Esophagus (tissue), 2 donors: Measurements from ENCODE around the gene BAIAP2L1. TPM values are rescaled to one million over a fixed set of nuclear protein-coding genes. Genes with fewer than 3 reads are reported as not detected.

Experiments
- H3K27ac ChIP-seq, 2 donors: one replicate each; pipeline ENCODE4 v1.5.1; 2013; ENCODE audit warnings: low read depth in 2 of 2, mild to moderate bottlenecking in 2 of 2, inconsistent platforms in 1 of 2, low read length in 1 of 2, moderate library complexity in 1 of 2
- H3K27me3 ChIP-seq, 2 donors: one replicate each; pipeline ENCODE4 v1.6.1; 2013; ENCODE audit warnings: low read length in 2 of 2, control low read depth in 1 of 2, mild to moderate bottlenecking in 1 of 2; ENCODE audit not compliant: insufficient read depth in 2 of 2, control insufficient read depth in 1 of 2
- H3K36me3 ChIP-seq, 2 donors: one replicate each; pipeline ENCODE4 v1.6.1; 2013; ENCODE audit warnings: low read length in 1 of 2; ENCODE audit not compliant: control insufficient read depth in 2 of 2, insufficient read depth in 2 of 2
- H3K4me1 ChIP-seq, 2 donors: one replicate each; pipeline ENCODE4 v1.6.1; 2013; ENCODE audit warnings: low read length in 1 of 2; ENCODE audit not compliant: control insufficient read depth in 2 of 2, insufficient read depth in 2 of 2
- H3K4me3 ChIP-seq, 2 donors: one replicate each; pipeline ENCODE4 v1.5.1; 2013; ENCODE audit warnings: low read length in 2 of 2, mild to moderate bottlenecking in 2 of 2, low read depth in 1 of 2, moderate library complexity in 1 of 2
- H3K9me3 ChIP-seq, 2 donors: one replicate each; pipeline ENCODE4 v1.6.1; 2013; ENCODE audit warnings: mild to moderate bottlenecking in 2 of 2, low read depth in 1 of 2, low read length in 1 of 2, moderate library complexity in 1 of 2; ENCODE audit not compliant: control insufficient read depth in 2 of 2, insufficient read depth in 1 of 2
- WGBS, 2 donors: extraction: QIAGEN DNeasy Blood & Tissue Kit; methylation state at CpG; one replicate each; pipeline ENCODE4 v1.1.7; 2013; 5-methylcytosine and 5-hydroxymethylcytosine counted together
- polyA plus RNA-seq, 2 donors: library from polyadenylated mRNA; stranded (reverse); fragments of 200-250 nt; gene quantifications; one replicate each; pipeline ENCODE4 v1.2.3, GENCODE V29; 2013
- donor health status: healthy with polysubstance abuse.
- donor health status: Bipolar disorder and iron deficiency.

The BAIAP2L1 gene
- polyA plus RNA-seq, 2 donors, result 20.0 to 23.1 TPM

DNA sequence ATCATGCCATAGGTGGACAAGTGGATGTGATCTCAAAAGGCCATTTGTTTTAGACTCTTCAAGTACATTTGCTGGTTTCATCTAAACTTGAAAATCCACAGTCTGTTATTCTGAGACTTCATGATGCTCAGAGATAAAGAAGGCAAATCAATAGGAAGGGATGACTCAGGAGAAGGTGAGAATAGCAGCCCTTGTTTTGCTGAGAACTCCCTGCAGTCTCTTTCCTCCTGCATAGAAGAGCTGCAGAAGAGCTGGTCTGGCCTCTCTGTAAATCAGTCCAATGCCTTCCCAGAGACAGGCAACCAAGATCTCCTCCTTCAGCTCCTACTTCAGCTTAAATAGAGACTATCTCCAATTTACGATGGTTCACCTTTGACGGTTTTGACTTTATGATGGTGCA, 4.0 kb upstream of the BAIAP2L1 start:
- 84 to 90% methylated on average over 2 of the region's 2 CpGs for WGBS, 2 donors
- H3K9me3 ChIP-seq, result no peaks in the 10 kb centered on the region
- H3K4me3 ChIP-seq, result no peak overlapping the region

DNA sequence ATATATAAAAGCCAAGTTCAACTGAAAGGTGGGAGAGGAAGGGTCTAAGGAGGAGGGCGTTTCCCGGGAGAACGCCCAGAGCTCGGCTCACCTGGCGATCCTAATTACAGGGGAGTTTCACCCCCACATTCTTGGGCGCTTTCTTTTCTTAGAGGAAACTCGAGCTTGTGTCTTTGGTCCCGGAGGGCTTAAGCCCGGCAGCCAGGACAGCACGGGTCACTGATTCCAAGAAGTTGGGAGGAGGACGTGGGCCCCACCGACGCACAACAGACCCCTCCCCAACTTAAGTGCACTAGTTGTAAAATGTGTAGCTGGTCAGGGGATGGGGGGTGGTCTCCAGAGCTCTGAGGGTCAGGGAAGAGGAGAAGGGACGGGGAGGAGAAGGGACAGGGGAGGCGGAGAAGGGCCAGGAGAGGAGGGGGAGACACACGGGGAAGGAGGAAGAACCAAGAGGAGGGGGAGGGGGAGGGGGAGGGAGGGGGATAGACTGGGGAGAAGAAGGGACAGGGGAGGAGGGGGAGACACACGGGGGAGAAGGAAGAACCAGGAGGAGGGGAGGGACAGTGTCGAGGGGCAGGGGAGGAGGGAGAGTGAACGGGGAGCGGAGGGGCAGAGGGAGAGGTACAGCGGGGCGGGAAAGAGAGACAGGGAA, 874 bp downstream of the BAIAP2L1 start:
- peak overlapping the region; percentile 73 to 76 for H3K27ac ChIP-seq
- no peaks in the 10 kb centered on the region for H3K9me3 ChIP-seq
- peaks cover 0 to 4% of the 10 kb centered on the region in 2 donors for H3K4me1 ChIP-seq
- WGBS, 2 donors, result 8 to 11% methylated on average over 19 to 20 of the region's 22 CpGs
- H3K4me3 ChIP-seq, result peak overlapping the region; percentile 78
- H3K27me3 ChIP-seq, result peaks cover 0 to 2% of the 10 kb centered on the region in 2 donors
- H3K36me3 ChIP-seq, result no peaks in the 10 kb centered on the region

More for the DNA sequence above, 4.0 kb upstream of the BAIAP2L1 start:
- peaks cover 0 to 2% of the 10 kb centered on the region in 2 donors for H3K27me3 ChIP-seq
- peaks cover 0 to 4% of the 10 kb centered on the region in 2 donors for H3K4me1 ChIP-seq
- H3K27ac ChIP-seq, result no peak overlapping the region
- no peaks in the 10 kb centered on the region for H3K36me3 ChIP-seq

DNA sequence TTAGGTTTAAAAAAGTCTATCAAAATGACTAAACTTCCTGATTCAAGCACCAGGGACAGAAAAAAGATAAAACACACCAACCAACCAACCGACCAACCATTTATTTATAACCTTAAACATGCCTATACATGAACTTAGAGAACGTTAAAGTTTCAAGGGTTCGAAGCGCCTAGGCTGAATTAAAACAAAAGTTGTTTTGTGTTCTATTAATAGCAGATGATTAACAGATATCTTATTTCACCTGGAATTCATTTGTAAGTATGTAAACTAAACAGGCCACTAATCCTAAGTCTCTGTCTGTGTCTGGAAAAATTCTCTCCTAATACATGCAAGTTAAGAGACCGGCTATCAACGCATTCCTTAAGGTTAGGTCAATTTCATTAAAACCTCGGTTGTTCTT, 1.4 kb downstream of the BAIAP2L1 start:
- Histone ChIP-seq H3K27me3 (peaks cover 0 to 2% of the 10 kb centered on the region in 2 donors), H3K36me3 (no peaks in the 10 kb centered on the region), H3K4me3 (peak overlapping the region; percentile 78), H3K4me1 (peaks cover 0 to 4% of the 10 kb centered on the region in 2 donors), H3K27ac (peak overlapping the region in 1 of 2 donors; percentile 70), H3K9me3 (no peaks in the 10 kb centered on the region)
- 20 to 21% methylated on average over 7 of the region's 7 CpGs for WGBS, 2 donors

DNA sequence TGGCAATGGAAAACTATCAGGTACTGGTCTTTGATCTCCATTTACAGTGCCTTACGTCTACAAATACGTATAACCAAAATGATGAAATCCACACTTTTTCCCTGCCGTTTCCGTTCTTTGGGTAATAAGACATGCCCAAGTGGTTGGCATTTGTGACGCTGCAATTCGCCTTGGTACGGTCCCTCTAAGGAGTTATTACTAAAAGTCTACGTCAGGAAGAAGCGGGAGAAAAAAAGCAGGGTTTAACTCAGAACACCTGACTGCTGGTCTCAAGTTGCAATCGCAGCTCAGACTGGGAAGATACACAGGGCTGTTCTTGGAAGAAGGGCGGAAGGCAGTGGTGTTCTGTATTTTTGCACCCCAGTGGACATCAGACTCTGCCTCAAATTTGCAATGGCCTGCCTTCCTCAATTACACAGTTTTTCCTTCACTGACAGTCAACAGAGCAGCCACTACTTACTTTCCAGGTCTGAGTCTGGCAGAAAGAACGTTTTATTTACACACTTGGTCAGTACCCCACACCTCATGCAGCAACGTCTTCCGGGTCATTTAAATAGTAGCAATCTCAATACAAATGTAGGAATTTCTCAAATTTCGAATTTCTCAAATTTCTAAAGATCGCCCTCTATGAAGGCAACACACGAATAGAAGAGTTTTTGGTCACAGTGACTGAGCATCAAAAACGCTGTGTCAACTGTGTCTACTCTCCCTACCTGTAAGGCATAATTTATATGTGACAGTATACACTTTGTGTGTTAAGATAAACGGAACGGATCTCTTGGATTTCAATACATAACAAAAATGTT, 2.1 kb downstream of the BAIAP2L1 start:
- no peaks in the 10 kb centered on the region for H3K36me3 ChIP-seq
- WGBS, 2 donors, result 40 to 50% methylated on average over 20 of the region's 20 CpGs
- H3K9me3 ChIP-seq, result no peaks in the 10 kb centered on the region
- peak overlapping the region; percentile 18 to 78 for H3K4me3 ChIP-seq
- H3K4me1 ChIP-seq, result peaks cover 0 to 4% of the 10 kb centered on the region in 2 donors
- peak overlapping the region in 1 of 2 donors; percentile 2 for H3K27ac ChIP-seq
- H3K27me3 ChIP-seq, result peaks cover 0 to 2% of the 10 kb centered on the region in 2 donors

DNA sequence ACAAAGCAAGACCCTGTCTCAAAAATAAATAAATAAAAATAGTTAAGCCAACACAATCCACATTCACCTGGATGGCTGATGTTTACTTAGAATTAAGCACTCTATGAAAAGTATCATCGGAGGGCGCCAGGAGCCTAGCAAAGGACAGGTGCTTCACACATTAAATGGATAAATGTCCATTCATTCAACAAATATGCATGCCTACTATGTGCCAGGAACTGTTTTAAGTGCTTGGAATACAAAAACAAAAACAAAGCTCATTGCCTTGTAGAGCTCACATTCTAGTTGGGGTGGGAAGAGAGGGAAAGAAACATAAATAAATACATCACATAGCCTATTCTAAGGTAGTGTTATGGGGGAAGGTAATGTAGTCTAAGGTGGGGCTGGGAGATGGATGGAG, 4.1 kb downstream of the BAIAP2L1 start:
- no peaks in the 10 kb centered on the region for H3K36me3 ChIP-seq
- H3K4me1 ChIP-seq, result peaks cover 0 to 4% of the 10 kb centered on the region in 2 donors
- no peak overlapping the region for H3K4me3 ChIP-seq
- peaks cover 0 to 2% of the 10 kb centered on the region in 2 donors for H3K27me3 ChIP-seq
- no peaks in the 10 kb centered on the region for H3K9me3 ChIP-seq
- 97% methylated on average over 2 of the region's 2 CpGs for WGBS, 2 donors
- no peak overlapping the region for H3K27ac ChIP-seq

DNA sequence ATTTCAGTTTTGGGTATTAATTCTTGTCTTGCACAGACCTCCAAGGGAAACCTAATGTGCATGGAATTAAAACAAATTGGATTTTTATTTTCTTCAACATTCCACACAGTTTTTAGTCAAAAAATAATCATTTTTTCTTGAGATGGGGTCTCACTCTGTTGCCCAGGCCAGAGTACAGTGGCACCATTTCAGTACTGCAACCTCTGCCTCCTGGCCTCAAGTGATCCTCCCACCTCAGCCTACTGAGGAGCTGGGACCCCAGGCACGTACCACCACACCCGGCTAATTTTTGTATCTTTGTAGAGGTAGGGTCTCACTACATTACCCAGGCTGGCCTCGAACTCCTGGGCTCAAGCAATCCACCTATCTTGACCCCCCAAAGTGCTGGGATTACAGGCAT, 4.9 kb downstream of the BAIAP2L1 start:
- H3K4me3 ChIP-seq, result no peak overlapping the region
- no peaks in the 10 kb centered on the region for H3K9me3 ChIP-seq
- no peak overlapping the region for H3K27ac ChIP-seq
- WGBS, 2 donors, result 86 to 90% methylated on average over 3 of the region's 3 CpGs
- H3K27me3 ChIP-seq, result peaks cover 0 to 2% of the 10 kb centered on the region in 2 donors
- peaks cover 0 to 2% of the 10 kb centered on the region in 2 donors for H3K4me1 ChIP-seq
- no peaks in the 10 kb centered on the region for H3K36me3 ChIP-seq

DNA sequence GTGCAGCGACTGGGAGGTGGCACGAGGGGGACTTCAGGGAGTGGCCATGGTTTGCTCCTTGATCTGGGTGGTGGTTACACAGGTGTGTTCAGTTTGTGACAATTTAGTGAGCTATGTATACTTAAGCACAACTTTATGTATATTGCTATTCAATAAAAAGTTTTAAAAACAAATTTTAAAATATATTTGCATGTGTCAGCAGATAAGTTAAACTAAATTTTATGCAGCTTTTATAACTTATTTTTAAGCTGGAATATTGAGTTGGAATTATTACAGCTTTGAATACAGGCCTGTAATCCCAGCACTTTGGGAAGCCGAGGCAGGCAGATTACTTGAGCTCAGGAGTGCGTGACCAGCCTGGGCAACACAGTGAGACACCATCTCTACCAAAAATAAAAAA, 5.4 kb downstream of the BAIAP2L1 start:
- Histone ChIP-seq H3K9me3 (no peaks in the 10 kb centered on the region), H3K27me3 (no peaks in the 10 kb centered on the region), H3K27ac (no peak overlapping the region), H3K36me3 (no peaks in the 10 kb centered on the region), H3K4me1 (peaks cover 0 to 2% of the 10 kb centered on the region in 2 donors), H3K4me3 (no peak overlapping the region)
- 92 to 93% methylated on average over 4 of the region's 4 CpGs for WGBS, 2 donors

DNA sequence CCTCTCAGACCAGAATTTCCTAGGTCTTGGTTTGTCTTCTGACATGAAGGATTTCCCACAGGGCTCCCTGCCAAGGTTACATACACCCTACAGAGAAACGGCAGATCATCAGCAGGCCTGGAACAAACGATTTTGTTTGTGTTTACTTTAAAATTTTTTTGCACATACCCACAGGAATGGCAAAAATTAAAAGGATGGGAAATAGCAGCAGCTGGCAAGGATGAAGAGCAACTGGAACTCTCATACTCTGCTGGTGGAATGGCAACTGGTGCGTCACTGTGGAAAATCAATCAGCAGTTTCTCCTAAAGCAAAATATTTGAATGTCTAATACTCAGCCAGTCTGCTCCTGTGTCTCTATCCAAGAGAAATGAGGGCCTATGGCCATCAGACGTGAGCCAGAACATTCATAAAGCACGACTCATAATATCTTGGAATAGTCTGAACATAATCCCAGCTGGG, 6.5 kb downstream of the BAIAP2L1 start:
- Histone ChIP-seq H3K4me1 (no peaks in the 10 kb centered on the region), H3K9me3 (no peaks in the 10 kb centered on the region), H3K4me3 (no peak overlapping the region), H3K36me3 (no peaks in the 10 kb centered on the region), H3K27ac (no peak overlapping the region), H3K27me3 (no peaks in the 10 kb centered on the region)
- 49 to 53% methylated on average over 5 of the region's 5 CpGs for WGBS, 2 donors

DNA sequence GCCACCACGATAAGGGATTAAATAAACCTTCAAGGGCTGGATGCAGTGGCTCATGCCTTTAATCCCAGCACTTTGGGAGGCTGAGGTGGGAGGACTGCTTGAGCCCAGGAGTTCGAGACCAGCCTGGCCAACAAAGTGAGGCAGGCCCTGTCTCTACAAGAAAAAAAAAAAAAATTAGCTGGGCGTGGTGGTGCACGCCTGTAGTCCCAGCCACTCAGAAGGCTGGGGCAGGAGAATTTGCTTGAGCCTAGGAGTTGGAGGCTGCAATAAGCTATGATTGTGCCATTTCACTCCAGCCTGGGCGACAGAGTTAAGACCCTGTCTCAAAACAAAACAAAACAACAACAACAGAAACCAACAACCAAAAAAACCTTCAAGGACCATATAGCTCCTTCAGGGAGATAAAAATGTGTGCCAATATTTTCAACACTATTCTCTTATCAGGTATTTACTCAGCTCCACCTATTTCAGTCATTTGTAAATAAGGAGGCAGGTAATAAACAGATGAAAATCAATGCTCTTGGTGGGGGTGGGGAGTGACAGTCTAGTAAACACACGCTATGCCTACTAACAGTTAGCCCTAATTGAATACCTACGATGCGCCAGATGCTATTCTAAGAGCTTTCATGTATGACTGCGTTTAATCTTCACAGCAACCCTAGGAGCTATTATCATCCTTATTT, 13.2 kb downstream of the BAIAP2L1 start:
- Histone ChIP-seq H3K36me3 (no peaks in the 10 kb centered on the region), H3K27me3 (no peaks in the 10 kb centered on the region), H3K27ac (no peak overlapping the region), H3K4me3 (no peak overlapping the region), H3K4me1 (no peaks in the 10 kb centered on the region), H3K9me3 (no peaks in the 10 kb centered on the region)
- WGBS, 2 donors, result 83 to 90% methylated on average over 9 of the region's 9 CpGs
